K562 (cell line): Measurements from ENCODE around the gene ACTR3C. TPM values are rescaled to one million over a fixed set of nuclear protein-coding genes. Genes with fewer than 3 reads are reported as not detected.

ENCODE experiments used
- BMI1 ChIP-seq: fragments of 150-350 bp; IDR thresholded peaks from 2 replicates; pipeline ENCODE4 v1.6.1; 2014; ENCODE audit warnings: low read length
- CCAR2 ChIP-seq: fragments of 200-400 bp; formaldehyde crosslinking; IDR thresholded peaks from 2 replicates; pipeline ENCODE4 v1.6.1; 2017; ENCODE audit warnings: mild to moderate bottlenecking, low read depth, low read length
- HDAC1 ChIP-seq, 2 experiments: fragments of 450-650 bp; IDR thresholded peaks; 2 replicates each; pipeline ENCODE4 v1.6.1; 2016 to 2017; ENCODE audit warnings: inconsistent platforms in 1 of 2, mild to moderate bottlenecking in 1 of 2, moderate library complexity in 1 of 2
- KDM1A ChIP-seq, 2 experiments: fragments of 450-650 bp; IDR thresholded peaks; 2 replicates each; pipeline ENCODE4 v1.6.1; 2016; ENCODE audit warnings: mild to moderate bottlenecking in 2 of 2
- MBD1 ChIP-seq: fragments of 250-450 bp; sonication (Bioruptor Pico); IDR thresholded peaks from 2 replicates; pipeline ENCODE4 v1.8.0; 2022; ENCODE audit warnings: inconsistent platforms
- NFRKB ChIP-seq: fragments of 450-650 bp; IDR thresholded peaks from 2 replicates; pipeline ENCODE4 v1.6.1; 2016; ENCODE audit warnings: low read depth
- POLR2B ChIP-seq: fragments of 450-650 bp; IDR thresholded peaks from 2 replicates; pipeline ENCODE4 v1.6.1; 2018; ENCODE audit warnings: low read depth; ENCODE audit not compliant: partially characterized antibody
- RBM22 ChIP-seq: fragments of 200-400 bp; formaldehyde crosslinking; IDR thresholded peaks from 2 replicates; pipeline ENCODE4 v1.6.1; 2018; ENCODE audit warnings: low read length, low read depth; ENCODE audit not compliant: poor library complexity, severe bottlenecking
- RFX7 ChIP-seq: fragments of 250-450 bp; sonication (Bioruptor Pico); IDR thresholded peaks from 2 replicates; pipeline ENCODE4 v1.5.1; 2021; ENCODE audit warnings: mild to moderate bottlenecking
- SIN3B ChIP-seq: fragments of 450-650 bp; IDR thresholded peaks from 2 replicates; pipeline ENCODE4 v1.6.1; 2017; ENCODE audit warnings: low read depth, mild to moderate bottlenecking, moderate library complexity
- YY1 ChIP-seq, 3 experiments: IDR thresholded peaks; 2 replicates each; pipeline ENCODE4 v1.6.1; 2011; ENCODE audit warnings: low read length in 2 of 3, mild to moderate bottlenecking in 2 of 3, moderate library complexity in 2 of 3, borderline replicate concordance in 1 of 3, control low read depth in 1 of 3, low read depth in 1 of 3; ENCODE audit not compliant: insufficient read depth in 3 of 3, insufficient replicate concordance in 2 of 3, control insufficient read depth in 1 of 3, insufficient read length in 1 of 3; ENCODE audit errors: extremely low read depth in 1 of 3
- ZNF143 ChIP-seq: sonication (generic); formaldehyde crosslinking; IDR thresholded peaks from 2 replicates; pipeline ENCODE4 v1.9.0; 2022; ENCODE audit warnings: mild to moderate bottlenecking, missing genetic modification reagents
- ZNF165 ChIP-seq: fragments of 250-450 bp; sonication (Bioruptor Pico); IDR thresholded peaks from 2 replicates; pipeline ENCODE4 v1.4.0; 2020; ENCODE audit warnings: borderline replicate concordance
- ZNF668 ChIP-seq: fragments of 250-450 bp; sonication (Bioruptor Pico); IDR thresholded peaks from 2 replicates; pipeline ENCODE4 v1.8.0; 2022; ENCODE audit warnings: mild to moderate bottlenecking, inconsistent platforms
- ZNF699 ChIP-seq: fragments of 250-450 bp; sonication (Bioruptor Pico); IDR thresholded peaks from 2 replicates; pipeline ENCODE4 v1.8.0; 2021; ENCODE audit warnings: mild to moderate bottlenecking, moderate library complexity; ENCODE audit not compliant: insufficient replicate concordance
- polyA plus RNA-seq, 8 experiments: library from polyadenylated mRNA; depleted of rRNA in 4 of 8; stranded (reverse) in 5 of 8; unstranded in 3 of 8; fragments of >200 nt; fragmentation: Nextera tagmentation in 2 of 8; fragmentation: Illumina TruSeq in 1 of 8; extraction: Ambion mirVana in 2 of 8; extraction: Trizol in 1 of 8; gene quantifications; 2 replicates each; pipeline versions ENCODE4 v1.2.1 to v1.2.3, GENCODE V29; 2011 to 2014; ENCODE audit warnings: inconsistent platforms in 1 of 8, missing spikeins in 1 of 8
- total RNA-seq, 7 experiments: library from RNA; depleted of rRNA in 6 of 7; stranded (reverse); fragments of >200 nt in 6 of 7; fragmentation: Illumina TruSeq in 2 of 7; extraction: Trizol in 2 of 7; gene quantifications; 2 replicates each; pipeline versions ENCODE4 v1.2.1 to v1.2.3, GENCODE V29; 2011 to 2021; ENCODE audit warnings: low replicate concordance in 1 of 7
- TF ChIP-seq, protein P1 (sequence below): fragments of 450-650 bp; formaldehyde crosslinking; IDR thresholded peaks from 2 replicates; pipeline ENCODE4 v1.4.0; 2020; ENCODE audit warnings: mild to moderate bottlenecking
- TF ChIP-seq, protein P2 (sequence below): sonication (generic); formaldehyde crosslinking; IDR thresholded peaks from 2 replicates; pipeline ENCODE4 v1.8.0; 2023; ENCODE audit warnings: mild to moderate bottlenecking, missing genetic modification reagents

Gene ACTR3C
- total and polyA plus RNA-seq, 9 of the 15 experiments (the other 6 are each of a cell fraction or from before 2014, with no cell fraction given), result 9.0 to 35.4 (median 13.3) TPM

- TF ChIP-seq, protein P1, sequence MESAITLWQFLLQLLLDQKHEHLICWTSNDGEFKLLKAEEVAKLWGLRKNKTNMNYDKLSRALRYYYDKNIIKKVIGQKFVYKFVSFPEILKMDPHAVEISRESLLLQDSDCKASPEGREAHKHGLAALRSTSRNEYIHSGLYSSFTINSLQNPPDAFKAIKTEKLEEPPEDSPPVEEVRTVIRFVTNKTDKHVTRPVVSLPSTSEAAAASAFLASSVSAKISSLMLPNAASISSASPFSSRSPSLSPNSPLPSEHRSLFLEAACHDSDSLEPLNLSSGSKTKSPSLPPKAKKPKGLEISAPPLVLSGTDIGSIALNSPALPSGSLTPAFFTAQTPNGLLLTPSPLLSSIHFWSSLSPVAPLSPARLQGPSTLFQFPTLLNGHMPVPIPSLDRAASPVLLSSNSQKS, result no peak
- TF ChIP-seq NFRKB (peak; percentile 55; the same call in 1 of the 2 replicates), KDM1A (IDR thresholded peaks at IDR 0.05) (peak; percentile 74 to 79), RBM22 (no peak), POLR2B (no peak), SIN3B (no peak), CCAR2 (no peak), ZNF165 (CRISPR knock-in tag) (no peak), ZNF143 (CRISPR knock-in tag) (no peak), BMI1 (no peak), MBD1 (CRISPR knock-in tag) (no peak), ZNF668 (CRISPR knock-in tag) (no peak), ZNF699 (CRISPR knock-in tag) (no peak), HDAC1 (IDR thresholded peaks at IDR 0.05) (peak in 1 of 2 experiments; percentile 53; a peak in 3 of 4 replicates), YY1 (IDR thresholded peaks at IDR 0.05; ENCODE audit: borderline replicate concordance in 1 of 3, control insufficient read depth in 1 of 3, extremely low read depth in 1 of 3, insufficient read depth in 3 of 3, insufficient read length in 1 of 3, insufficient replicate concordance in 2 of 3, low read depth in 1 of 3, low read length in 2 of 3) (no peak), RFX7 (no peak)
- TF ChIP-seq, protein P2, sequence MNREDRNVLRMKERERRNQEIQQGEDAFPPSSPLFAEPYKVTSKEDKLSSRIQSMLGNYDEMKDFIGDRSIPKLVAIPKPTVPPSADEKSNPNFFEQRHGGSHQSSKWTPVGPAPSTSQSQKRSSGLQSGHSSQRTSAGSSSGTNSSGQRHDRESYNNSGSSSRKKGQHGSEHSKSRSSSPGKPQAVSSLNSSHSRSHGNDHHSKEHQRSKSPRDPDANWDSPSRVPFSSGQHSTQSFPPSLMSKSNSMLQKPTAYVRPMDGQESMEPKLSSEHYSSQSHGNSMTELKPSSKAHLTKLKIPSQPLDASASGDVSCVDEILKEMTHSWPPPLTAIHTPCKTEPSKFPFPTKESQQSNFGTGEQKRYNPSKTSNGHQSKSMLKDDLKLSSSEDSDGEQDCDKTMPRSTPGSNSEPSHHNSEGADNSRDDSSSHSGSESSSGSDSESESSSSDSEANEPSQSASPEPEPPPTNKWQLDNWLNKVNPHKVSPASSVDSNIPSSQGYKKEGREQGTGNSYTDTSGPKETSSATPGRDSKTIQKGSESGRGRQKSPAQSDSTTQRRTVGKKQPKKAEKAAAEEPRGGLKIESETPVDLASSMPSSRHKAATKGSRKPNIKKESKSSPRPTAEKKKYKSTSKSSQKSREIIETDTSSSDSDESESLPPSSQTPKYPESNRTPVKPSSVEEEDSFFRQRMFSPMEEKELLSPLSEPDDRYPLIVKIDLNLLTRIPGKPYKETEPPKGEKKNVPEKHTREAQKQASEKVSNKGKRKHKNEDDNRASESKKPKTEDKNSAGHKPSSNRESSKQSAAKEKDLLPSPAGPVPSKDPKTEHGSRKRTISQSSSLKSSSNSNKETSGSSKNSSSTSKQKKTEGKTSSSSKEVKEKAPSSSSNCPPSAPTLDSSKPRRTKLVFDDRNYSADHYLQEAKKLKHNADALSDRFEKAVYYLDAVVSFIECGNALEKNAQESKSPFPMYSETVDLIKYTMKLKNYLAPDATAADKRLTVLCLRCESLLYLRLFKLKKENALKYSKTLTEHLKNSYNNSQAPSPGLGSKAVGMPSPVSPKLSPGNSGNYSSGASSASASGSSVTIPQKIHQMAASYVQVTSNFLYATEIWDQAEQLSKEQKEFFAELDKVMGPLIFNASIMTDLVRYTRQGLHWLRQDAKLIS (CRISPR knock-in tag), result no peak
Observed at GRCh38 chr7:150317748-150318444, 5.4 kb downstream of the ACTR3C start (continued).
